Pulmonary artery endothelial cell (primary cell): ENCODE results near the gene ZNF774. TPM values are rescaled to one million over a fixed set of nuclear protein-coding genes. Genes with fewer than 3 reads are reported as not detected.
"Not testable (repeated sequence)": the region's sequence is repeated elsewhere in the genome, so short reads cannot be mapped to it uniquely, and the experiment has no call there.

Source experiments
- DNase-seq: peaks from one replicate; pipeline ENCODE4 v3.0.0-alpha.2; 2011; ENCODE audit warnings: low read depth, low spot score
- total RNA-seq: library from RNA; depleted of rRNA; stranded (reverse); fragments of >200 nt; gene quantifications from 2 replicates; pipeline ENCODE4 v1.2.3, GENCODE V29; 2014

Gene ZNF774
- total RNA-seq, 1 donor from 2014 or later = 1.1 TPM

DNA sequence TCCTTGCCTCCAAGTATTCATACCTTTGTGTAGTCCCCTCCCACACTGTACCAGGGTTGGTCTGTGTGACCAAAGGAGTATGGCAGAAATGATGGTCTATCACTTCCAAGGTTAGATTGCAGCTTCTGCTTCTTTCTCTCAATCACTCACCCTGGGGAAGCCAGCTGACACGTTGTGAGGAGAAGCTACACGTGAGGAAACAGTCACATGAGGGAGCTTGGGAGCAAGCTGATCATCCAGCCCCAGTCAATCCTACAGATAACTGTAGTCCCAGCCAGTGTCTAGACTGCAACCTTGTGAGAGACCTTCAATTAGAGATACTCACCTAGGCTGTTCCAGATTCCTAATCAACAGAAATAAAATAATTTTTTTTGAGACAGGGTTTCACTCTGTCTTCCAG is 6.2 kb upstream of the ZNF774 start:
- DNase-seq = no peak

GRCh38 chr15:90347431-90348065 is 4.5 kb upstream of the ZNF774 start:
- not testable (repeated sequence) for DNase-seq

DNA sequence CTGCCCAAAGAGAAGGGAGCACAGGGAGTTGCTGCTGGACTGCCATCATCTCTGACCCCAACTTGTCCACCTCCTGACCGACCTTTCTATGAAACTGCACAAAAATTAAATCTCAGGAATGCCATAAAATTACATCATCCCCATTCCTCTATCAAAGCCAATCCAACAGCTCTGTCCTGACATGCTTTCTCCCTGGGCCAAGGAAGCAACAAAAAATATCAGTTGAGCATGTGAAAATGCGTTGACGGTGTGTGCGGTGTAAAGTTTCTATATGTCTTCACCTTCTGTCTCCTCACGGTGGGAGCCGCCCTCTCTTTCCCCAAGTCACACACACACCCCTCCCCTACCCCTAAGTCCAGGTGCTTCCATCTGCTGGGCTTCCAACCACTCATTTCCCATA is 3.6 kb upstream of the ZNF774 start:
- DNase-seq = no peak

DNA sequence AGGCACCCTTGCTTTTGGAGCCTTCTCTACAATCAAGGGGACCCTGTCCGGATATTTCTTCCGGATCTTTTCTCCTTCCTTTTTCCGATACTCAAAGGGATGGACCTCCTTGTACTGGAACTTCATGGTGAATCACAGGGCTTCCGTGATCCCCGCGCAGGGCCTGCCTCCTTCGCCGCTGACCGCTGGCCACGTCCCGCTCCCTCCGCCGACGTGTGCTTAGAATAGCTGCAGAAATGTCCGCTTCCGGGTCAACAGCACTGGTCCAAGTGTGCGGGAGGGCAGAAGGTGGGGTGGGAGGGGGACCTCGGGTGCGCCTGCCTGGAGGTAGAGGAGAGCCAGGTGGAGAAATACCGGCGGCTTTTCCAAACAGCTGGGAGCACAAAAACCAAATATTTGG is 3.0 kb upstream of the ZNF774 start:
- no peak for DNase-seq

- DNase-seq = no peak
Observed at GRCh38 chr15:90349821-90350220, 2.3 kb upstream of the ZNF774 start.

GRCh38 chr15:90351479-90352106 is 491 bp upstream of the ZNF774 start:
- DNase-seq = no peak

DNA sequence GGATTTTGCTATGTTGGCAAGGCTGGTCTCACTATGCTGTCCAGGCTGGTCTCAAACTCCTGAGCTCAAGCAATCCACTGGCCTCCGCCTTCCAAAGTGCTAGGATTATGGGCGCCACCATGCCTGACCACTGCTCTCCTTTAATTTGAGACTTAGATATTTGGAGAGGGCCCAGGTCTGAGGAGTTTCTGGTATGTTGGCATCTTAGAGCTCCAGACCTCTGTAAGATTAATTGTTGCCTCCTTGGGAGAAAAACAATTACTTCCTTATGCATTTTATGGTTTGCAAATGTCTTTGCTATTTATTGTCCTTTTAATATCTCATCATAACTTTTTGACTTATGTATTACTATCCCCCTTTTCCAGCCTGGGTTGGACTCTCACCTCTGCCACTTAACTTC is 2.9 kb downstream of the ZNF774 start:
- no peak for DNase-seq

DNA sequence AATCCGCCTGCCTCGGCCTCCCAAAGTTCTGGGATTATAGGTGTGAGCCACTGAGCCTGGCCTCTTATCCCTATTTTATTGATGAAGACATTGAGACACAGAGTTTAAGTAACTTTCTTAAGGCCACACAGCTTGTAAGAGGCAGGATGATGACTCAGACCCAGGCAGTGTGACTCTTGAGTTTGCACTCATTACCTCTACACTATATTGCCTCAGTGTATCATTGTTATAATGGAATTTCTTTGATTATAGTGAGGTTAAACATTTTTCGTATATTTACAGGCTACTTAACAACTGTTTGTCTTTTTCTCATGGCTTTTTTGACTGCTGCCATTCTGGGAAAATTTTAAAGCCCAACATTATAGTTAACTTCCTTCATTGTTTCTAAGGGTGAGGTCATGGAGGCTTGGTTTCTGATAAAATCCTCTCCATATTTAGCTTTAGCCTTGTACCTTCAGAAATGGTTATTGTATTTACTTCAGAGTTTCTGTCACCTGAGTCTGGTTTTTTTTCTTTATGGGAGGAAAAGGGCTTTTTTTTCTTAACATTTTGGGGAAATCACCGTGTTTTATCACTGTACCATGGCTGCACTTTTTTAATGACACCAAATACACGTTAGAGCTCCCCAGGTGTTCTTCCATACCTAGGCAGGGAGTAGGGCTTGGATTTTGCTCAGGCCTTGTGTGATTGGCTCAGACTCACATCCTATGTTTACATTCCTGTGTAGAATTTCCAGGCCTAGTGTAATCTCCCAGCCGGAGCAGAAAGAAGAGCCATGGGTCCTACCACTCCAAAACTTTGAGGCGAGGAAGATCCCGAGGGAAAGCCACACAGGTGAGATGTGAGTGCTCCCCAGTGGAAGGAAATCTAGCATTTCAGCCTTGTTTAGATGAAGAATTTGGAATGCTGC is 6.3 kb downstream of the ZNF774 start:
- no peak for DNase-seq

DNA sequence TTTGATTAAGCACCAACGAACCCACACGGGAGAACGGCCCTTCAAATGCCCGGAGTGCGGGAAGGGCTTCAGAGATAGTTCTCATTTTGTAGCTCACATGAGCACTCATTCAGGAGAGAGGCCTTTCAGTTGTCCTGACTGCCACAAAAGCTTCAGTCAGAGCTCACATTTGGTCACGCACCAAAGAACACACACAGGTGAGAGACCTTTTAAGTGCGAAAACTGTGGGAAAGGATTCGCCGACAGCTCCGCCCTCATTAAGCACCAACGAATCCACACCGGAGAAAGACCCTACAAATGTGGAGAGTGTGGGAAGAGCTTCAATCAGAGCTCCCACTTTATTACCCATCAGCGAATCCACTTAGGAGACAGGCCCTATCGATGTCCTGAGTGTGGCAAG is 8.7 kb downstream of the ZNF774 start:
- DNase-seq = no peak

DNA sequence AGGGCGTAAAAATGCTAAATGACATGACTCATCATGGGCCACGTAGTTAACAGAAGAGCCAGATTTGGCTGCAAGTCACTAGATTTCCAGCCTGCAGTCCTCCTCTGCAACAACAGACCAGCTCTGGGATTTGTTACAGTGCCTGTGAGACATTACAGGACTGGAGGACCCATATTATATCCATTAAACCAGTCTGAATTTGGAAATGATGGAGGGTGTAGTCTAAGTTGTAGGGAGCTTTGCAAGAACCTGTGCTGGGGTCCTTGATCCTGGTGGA is 10.8 kb downstream of the ZNF774 start:
- no peak for DNase-seq

DNA sequence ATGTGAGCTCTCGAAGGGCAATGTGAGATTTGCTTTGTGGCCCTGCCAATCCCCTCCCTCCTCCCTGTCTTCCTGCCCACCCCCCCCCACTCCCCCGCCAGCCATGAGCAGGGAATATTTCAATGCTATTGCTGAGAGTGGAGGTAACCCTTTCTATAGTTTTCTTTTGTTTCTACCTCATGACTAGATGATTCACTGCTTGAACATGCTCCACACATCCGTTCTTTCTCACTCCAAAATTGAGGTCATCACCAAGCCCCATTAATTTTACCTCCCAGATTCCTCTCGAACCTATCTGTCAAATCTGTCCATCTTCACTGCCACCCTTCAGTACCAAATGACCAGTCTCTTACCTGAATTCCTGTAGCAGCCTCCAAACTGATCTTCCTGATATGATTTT is 12.2 kb downstream of the ZNF774 start:
- no peak for DNase-seq

DNA sequence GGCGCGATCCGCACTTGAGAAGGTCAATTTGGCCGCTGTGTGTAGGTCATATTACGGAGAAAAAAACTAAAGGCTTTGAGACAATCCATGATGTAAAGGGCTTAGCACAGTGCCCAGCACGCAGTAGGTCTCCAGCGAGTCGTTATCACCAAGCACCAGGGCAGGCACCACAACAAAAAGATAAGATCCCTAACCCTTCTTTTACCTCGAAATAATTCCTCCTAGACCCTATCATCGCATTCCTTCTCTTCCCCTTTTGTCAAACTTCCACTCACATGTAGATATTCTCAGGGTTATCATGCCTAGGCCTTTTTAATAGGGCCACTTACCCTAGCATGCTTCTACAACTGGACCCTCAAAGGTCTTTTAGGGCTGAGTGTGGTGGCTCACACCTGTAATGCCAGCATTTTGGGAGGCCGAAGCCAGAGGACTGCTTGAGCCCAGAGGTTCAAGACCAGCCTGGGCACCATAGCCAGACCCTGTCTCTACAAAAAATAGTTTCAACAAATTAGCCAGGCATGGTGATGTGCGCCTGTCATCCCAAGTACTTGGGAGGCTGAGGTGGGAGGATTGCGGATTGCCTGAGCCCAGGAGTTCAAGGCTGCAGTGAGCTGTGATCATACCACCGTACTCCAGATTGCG is 13.5 kb downstream of the ZNF774 start:
- no peak for DNase-seq

- DNase-seq = no peak
Observed at GRCh38 chr15:90367576-90367975, 15.5 kb downstream of the ZNF774 start.

- DNase-seq = no peak
Observed at GRCh38 chr15:90375071-90375470, 23.0 kb downstream of the ZNF774 start.

- no peak for DNase-seq
Observed at GRCh38 chr15:90376789-90377188, 24.7 kb downstream of the ZNF774 start.

DNA sequence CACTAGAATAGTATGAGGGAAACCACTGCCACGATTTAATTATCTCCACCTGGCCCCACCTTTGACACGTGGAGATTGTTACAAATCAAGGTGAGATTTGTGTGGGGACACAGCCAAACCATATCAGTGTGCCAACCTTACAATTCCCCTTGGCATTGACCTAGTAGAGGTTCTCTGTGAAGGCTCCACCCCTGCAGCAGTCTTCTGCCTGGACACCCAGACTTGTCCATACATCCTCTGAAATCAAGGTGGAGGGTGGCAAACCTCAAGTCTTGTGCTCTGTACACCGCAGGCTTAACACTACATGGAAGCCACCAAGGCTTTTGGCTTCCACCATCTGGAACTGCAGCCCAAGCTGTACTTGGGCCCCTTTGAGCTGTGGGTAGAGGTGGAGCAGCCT is 27.2 kb downstream of the ZNF774 start:
- DNase-seq = no peak

GRCh38 chr15:90381515-90381914 is 29.4 kb downstream of the ZNF774 start:
- DNase-seq = no peak

- DNase-seq = no peak
Observed at GRCh38 chr15:90382320-90382719, 30.2 kb downstream of the ZNF774 start.

GRCh38 chr15:90386221-90386620 is 34.1 kb downstream of the ZNF774 start:
- DNase-seq = no peak

DNA sequence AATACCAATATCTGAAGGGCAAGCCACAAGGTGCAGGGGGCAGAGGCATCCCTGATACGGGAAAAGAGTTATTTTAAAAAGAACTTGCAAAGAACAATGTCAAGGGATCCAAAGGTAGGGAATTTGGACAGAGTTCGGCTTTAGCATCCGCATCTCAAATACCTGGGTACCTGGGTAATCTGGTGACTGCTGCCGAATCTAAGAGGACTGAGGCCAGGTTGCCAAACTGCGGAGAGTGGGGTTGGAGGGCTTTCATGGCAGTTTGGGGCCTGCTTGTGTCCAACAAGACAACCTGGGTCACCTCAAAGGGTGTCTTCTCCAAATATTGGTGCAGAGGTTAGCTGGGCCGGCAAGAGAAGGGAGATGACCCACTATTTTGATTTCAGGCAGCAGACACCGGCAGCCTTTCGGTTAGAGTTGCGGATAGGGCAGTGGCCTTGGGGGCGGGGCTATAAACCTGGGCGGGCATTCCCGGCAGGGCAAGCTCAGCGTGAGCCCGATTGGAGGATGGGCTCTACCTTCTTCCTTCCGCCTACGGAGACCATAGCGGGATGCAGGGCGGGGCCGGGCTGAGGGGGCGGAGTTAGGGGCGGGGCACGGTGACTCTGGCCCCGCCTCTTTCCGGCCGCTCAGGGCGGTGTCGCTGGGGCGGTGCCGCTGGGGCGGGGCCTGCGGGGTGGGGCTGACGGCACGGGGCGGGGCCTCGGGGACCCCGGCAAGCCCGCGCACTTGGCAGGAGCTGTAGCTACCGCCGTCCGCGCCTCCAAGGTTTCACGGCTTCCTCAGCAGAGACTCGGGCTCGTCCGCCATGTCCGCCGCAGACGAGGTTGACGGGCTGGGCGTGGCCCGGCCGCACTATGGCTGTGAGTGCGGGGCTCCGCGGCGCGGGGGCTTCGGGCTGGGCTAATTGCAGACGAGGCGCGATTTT is 35.7 kb downstream of the ZNF774 start, which contains the start of gene IQGAP1:
TSS of gene IQGAP1 (plus strand) at position 709 of the 928 bp plus-strand sequence. CDS start at position 809, 100 bp downstream.
- DNase-seq = peak; percentile 78
